Keratinocyte (primary cell): ENCODE measurements around the gene GCA.

ENCODE experiments used
- EZH2 ChIP-seq: IDR thresholded peaks from one replicate; pipeline ENCODE4 v1.6.1; 2012; ENCODE audit warnings: inconsistent platforms, mild to moderate bottlenecking, low read length, moderate library complexity
- TF ChIP-seq, protein P1 (sequence below), 3 experiments: IDR thresholded peaks in 1 of 3; conservative IDR thresholded peaks in 1 of 3; optimal IDR thresholded peaks in 1 of 3; 2 replicates in 2 of 3; 3 replicates in 1 of 3; pipeline versions ENCODE3 to v1.5.1; 2011; ENCODE audit warnings: low read length in 3 of 3, mild to moderate bottlenecking in 3 of 3, moderate library complexity in 2 of 3, control low read depth in 1 of 3, inconsistent platforms in 1 of 3; ENCODE audit not compliant: insufficient read depth in 2 of 3; ENCODE audit errors: extremely low read depth in 1 of 3

DNA sequence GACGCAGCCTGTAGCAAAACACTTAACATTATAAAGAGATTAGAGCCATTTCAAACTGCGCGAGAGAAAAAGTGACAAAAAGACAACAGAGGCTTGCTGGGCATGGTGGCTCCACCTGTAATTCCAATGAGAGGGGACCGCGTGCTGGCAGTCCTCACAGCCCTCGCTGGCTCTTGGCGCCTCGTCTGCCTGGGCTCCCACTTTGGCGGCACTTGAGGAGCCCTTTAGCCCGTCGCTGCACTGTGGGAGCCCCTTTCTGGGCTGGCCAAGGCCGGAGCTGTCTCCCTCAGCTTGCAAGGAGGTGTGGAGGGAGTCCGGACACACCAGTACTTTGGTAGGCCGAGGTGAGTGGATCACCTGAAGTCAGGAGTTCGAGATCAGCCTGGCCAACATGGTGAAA lies 16.1 kb upstream of the GCA start:
- TF ChIP-seq, protein P1, sequence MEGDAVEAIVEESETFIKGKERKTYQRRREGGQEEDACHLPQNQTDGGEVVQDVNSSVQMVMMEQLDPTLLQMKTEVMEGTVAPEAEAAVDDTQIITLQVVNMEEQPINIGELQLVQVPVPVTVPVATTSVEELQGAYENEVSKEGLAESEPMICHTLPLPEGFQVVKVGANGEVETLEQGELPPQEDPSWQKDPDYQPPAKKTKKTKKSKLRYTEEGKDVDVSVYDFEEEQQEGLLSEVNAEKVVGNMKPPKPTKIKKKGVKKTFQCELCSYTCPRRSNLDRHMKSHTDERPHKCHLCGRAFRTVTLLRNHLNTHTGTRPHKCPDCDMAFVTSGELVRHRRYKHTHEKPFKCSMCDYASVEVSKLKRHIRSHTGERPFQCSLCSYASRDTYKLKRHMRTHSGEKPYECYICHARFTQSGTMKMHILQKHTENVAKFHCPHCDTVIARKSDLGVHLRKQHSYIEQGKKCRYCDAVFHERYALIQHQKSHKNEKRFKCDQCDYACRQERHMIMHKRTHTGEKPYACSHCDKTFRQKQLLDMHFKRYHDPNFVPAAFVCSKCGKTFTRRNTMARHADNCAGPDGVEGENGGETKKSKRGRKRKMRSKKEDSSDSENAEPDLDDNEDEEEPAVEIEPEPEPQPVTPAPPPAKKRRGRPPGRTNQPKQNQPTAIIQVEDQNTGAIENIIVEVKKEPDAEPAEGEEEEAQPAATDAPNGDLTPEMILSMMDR (optimal IDR thresholded peaks at IDR 0.05 in 1 of 3, IDR thresholded peaks at IDR 0.05 in 1 of 3, conservative IDR thresholded peaks at IDR 0.05 in 1 of 3; ENCODE audit: extremely low read depth in 1 of 3, insufficient read depth in 2 of 3, low read length in 3 of 3), result no peak
- TF ChIP-seq EZH2, result no peak
